Memory B cell (primary cell): ENCODE measurements around the gene NTNG1.

Experiments
- ATAC-seq: fragments of 150-1000 bp; cut with Tn5 transposase; 2 replicates; pipeline ENCODE4 v1.10.0; 2021; ENCODE audit warnings: low read depth, mild to moderate bottlenecking, moderate library complexity
- DNase-seq, 2 donors: peaks; one replicate each; pipeline ENCODE4 v3.0.0; 2022; ENCODE audit warnings: low spot score in 2 of 2
- H3K27ac Mint-ChIP-seq: one replicate; pipeline ENCODE4 v1.8.0; 2022; ENCODE audit warnings: mild to moderate bottlenecking, moderate library complexity, mixed read lengths
- H3K27me3 Mint-ChIP-seq: one replicate; pipeline ENCODE4 v1.8.0; 2022; ENCODE audit warnings: mixed read lengths
- H3K36me3 Mint-ChIP-seq: one replicate; pipeline ENCODE4 v1.8.0; 2022; ENCODE audit warnings: mild to moderate bottlenecking, mixed read lengths
- H3K4me1 Mint-ChIP-seq: one replicate; pipeline ENCODE4 v1.8.0; 2022; ENCODE audit warnings: mixed read lengths
- H3K4me3 Mint-ChIP-seq: one replicate; pipeline ENCODE4 v1.8.0; 2022; ENCODE audit warnings: mild to moderate bottlenecking, moderate library complexity, mixed read lengths
- H3K9me3 Mint-ChIP-seq: one replicate; pipeline ENCODE4 v1.8.0; 2022; ENCODE audit warnings: mixed read lengths

The NTNG1 gene

GRCh38 chr1:107414550-107414949 is 273.7 kb downstream of the NTNG1 start:
- H3K27ac Mint-ChIP-seq, result no peak overlapping the region
- H3K27me3 Mint-ChIP-seq, result no peaks in the 10 kb centered on the region
- H3K9me3 Mint-ChIP-seq, result no peaks in the 10 kb centered on the region
- peaks cover 4% of the 10 kb centered on the region for H3K4me1 Mint-ChIP-seq
- no peak overlapping the region for H3K4me3 Mint-ChIP-seq
- ATAC-seq, result no peak
- DNase-seq, result no peak
- no peaks in the 10 kb centered on the region for H3K36me3 Mint-ChIP-seq

GRCh38 chr1:107415241-107415640 is 274.4 kb downstream of the NTNG1 start:
- no peaks in the 10 kb centered on the region for H3K36me3 Mint-ChIP-seq
- H3K4me3 Mint-ChIP-seq, result no peak overlapping the region
- H3K27ac Mint-ChIP-seq, result no peak overlapping the region
- ATAC-seq (no peak), DNase-seq (no peak)
- H3K9me3 Mint-ChIP-seq, result no peaks in the 10 kb centered on the region
- H3K27me3 Mint-ChIP-seq, result no peaks in the 10 kb centered on the region
- peaks cover 4% of the 10 kb centered on the region for H3K4me1 Mint-ChIP-seq

GRCh38 chr1:107419003-107419402 is 278.2 kb downstream of the NTNG1 start:
- H3K36me3 Mint-ChIP-seq, result no peaks in the 10 kb centered on the region
- H3K9me3 Mint-ChIP-seq, result no peaks in the 10 kb centered on the region
- peaks cover 4% of the 10 kb centered on the region for H3K4me1 Mint-ChIP-seq
- no peak for ATAC-seq
- H3K27ac Mint-ChIP-seq, result peak overlapping the region; percentile 3
- H3K4me3 Mint-ChIP-seq, result no peak overlapping the region
- no peaks in the 10 kb centered on the region for H3K27me3 Mint-ChIP-seq
- no peak for DNase-seq

- Mint-ChIP-seq H3K27me3 (no peaks in the 10 kb centered on the region), H3K4me1 (peaks cover 4% of the 10 kb centered on the region), H3K36me3 (no peaks in the 10 kb centered on the region), H3K27ac (no peak overlapping the region), H3K4me3 (no peak overlapping the region), H3K9me3 (peaks cover 1% of the 10 kb centered on the region)
- ATAC-seq, result no peak
- no peak for DNase-seq
These were observed 282.1 kb downstream of the NTNG1 start for GRCh38 chr1:107422901-107423300.

- DNase-seq (peak; percentile 40 to 42), ATAC-seq (peak; percentile 65)
- H3K36me3 Mint-ChIP-seq, result no peaks in the 10 kb centered on the region
- H3K4me3 Mint-ChIP-seq, result peak overlapping the region; percentile 75
- H3K27me3 Mint-ChIP-seq, result no peaks in the 10 kb centered on the region
- no peak overlapping the region for H3K27ac Mint-ChIP-seq
- peaks cover 15% of the 10 kb centered on the region for H3K4me1 Mint-ChIP-seq
- H3K9me3 Mint-ChIP-seq, result peaks cover 2% of the 10 kb centered on the region
These were observed 289.8 kb downstream of the NTNG1 start for GRCh38 chr1:107430540-107431228.

GRCh38 chr1:107432108-107432507 is 291.3 kb downstream of the NTNG1 start:
- H3K36me3 Mint-ChIP-seq, result no peaks in the 10 kb centered on the region
- no peak overlapping the region for H3K4me3 Mint-ChIP-seq

GRCh38 chr1:107433068-107433467 is 292.2 kb downstream of the NTNG1 start:
- ATAC-seq (no peak), DNase-seq (no peak)
- H3K36me3 Mint-ChIP-seq, result no peaks in the 10 kb centered on the region
- no peak overlapping the region for H3K4me3 Mint-ChIP-seq
- H3K27me3 Mint-ChIP-seq, result no peaks in the 10 kb centered on the region
- H3K4me1 Mint-ChIP-seq, result peaks cover 15% of the 10 kb centered on the region
- H3K27ac Mint-ChIP-seq, result no peak overlapping the region
- peaks cover 2% of the 10 kb centered on the region for H3K9me3 Mint-ChIP-seq

More at GRCh38 chr1:107432108-107432507, 291.3 kb downstream of the NTNG1 start:
- no peak for DNase-seq
- Mint-ChIP-seq H3K27me3 (no peaks in the 10 kb centered on the region), H3K27ac (no peak overlapping the region), H3K9me3 (peaks cover 2% of the 10 kb centered on the region), H3K4me1 (peaks cover 15% of the 10 kb centered on the region)
- ATAC-seq, result no peak

GRCh38 chr1:107433635-107434360 is 293.0 kb downstream of the NTNG1 start:
- H3K36me3 Mint-ChIP-seq, result no peaks in the 10 kb centered on the region
- DNase-seq, result no peak
- no peak overlapping the region for H3K4me3 Mint-ChIP-seq
- H3K27ac Mint-ChIP-seq, result peak overlapping the region; percentile 65
- ATAC-seq, result no peak
- H3K4me1 Mint-ChIP-seq, result peaks cover 17% of the 10 kb centered on the region
- H3K27me3 Mint-ChIP-seq, result no peaks in the 10 kb centered on the region
- peaks cover 2% of the 10 kb centered on the region for H3K9me3 Mint-ChIP-seq

- Mint-ChIP-seq H3K4me1 (peaks cover 19% of the 10 kb centered on the region), H3K27me3 (no peaks in the 10 kb centered on the region)
- DNase-seq, result no peak
These were observed 293.5 kb downstream of the NTNG1 start for GRCh38 chr1:107434361-107434693.

GRCh38 chr1:107436552-107437241 is 295.9 kb downstream of the NTNG1 start:
- H3K27me3 Mint-ChIP-seq, result no peaks in the 10 kb centered on the region
- ATAC-seq (no peak), DNase-seq (no peak)
- H3K4me1 Mint-ChIP-seq, result peaks cover 17% of the 10 kb centered on the region
- no peak overlapping the region for H3K4me3 Mint-ChIP-seq
- no peaks in the 10 kb centered on the region for H3K36me3 Mint-ChIP-seq
- no peak overlapping the region for H3K27ac Mint-ChIP-seq
- H3K9me3 Mint-ChIP-seq, result no peaks in the 10 kb centered on the region

More at GRCh38 chr1:107434361-107434693, 293.5 kb downstream of the NTNG1 start:
- Mint-ChIP-seq H3K9me3 (no peaks in the 10 kb centered on the region), H3K4me3 (no peak overlapping the region), H3K27ac (peak overlapping the region; percentile 65), H3K36me3 (no peaks in the 10 kb centered on the region)
- ATAC-seq, result peak; percentile 76

- H3K27ac Mint-ChIP-seq, result no peak overlapping the region
- no peaks in the 10 kb centered on the region for H3K27me3 Mint-ChIP-seq
- ATAC-seq (no peak), DNase-seq (no peak)
- no peaks in the 10 kb centered on the region for H3K36me3 Mint-ChIP-seq
- H3K4me1 Mint-ChIP-seq, result peaks cover 24% of the 10 kb centered on the region
- no peaks in the 10 kb centered on the region for H3K9me3 Mint-ChIP-seq
- no peak overlapping the region for H3K4me3 Mint-ChIP-seq
These were observed 298.7 kb downstream of the NTNG1 start for GRCh38 chr1:107439567-107439966.

- H3K4me1 Mint-ChIP-seq, result peaks cover 29% of the 10 kb centered on the region
- peaks cover 1% of the 10 kb centered on the region for H3K36me3 Mint-ChIP-seq
- ATAC-seq (no peak), DNase-seq (no peak)
- H3K9me3 Mint-ChIP-seq, result no peaks in the 10 kb centered on the region
- peak overlapping the region; percentile 36 for H3K27ac Mint-ChIP-seq
- no peaks in the 10 kb centered on the region for H3K27me3 Mint-ChIP-seq
- no peak overlapping the region for H3K4me3 Mint-ChIP-seq
These were observed 301.7 kb downstream of the NTNG1 start for GRCh38 chr1:107442551-107442950.

GRCh38 chr1:107443027-107443426 is 302.2 kb downstream of the NTNG1 start:
- Mint-ChIP-seq H3K4me1 (peaks cover 29% of the 10 kb centered on the region), H3K36me3 (peaks cover 1% of the 10 kb centered on the region), H3K9me3 (no peaks in the 10 kb centered on the region), H3K27ac (peak overlapping the region; percentile 59), H3K27me3 (no peaks in the 10 kb centered on the region), H3K4me3 (no peak overlapping the region)
- DNase-seq (no peak), ATAC-seq (no peak)

GRCh38 chr1:107443860-107444259 is 303.0 kb downstream of the NTNG1 start:
- peak overlapping the region; percentile 59 for H3K27ac Mint-ChIP-seq
- no peaks in the 10 kb centered on the region for H3K9me3 Mint-ChIP-seq
- no peak for ATAC-seq
- peaks cover 1% of the 10 kb centered on the region for H3K36me3 Mint-ChIP-seq
- no peak for DNase-seq
- H3K4me1 Mint-ChIP-seq, result peaks cover 27% of the 10 kb centered on the region
- H3K27me3 Mint-ChIP-seq, result no peaks in the 10 kb centered on the region
- H3K4me3 Mint-ChIP-seq, result no peak overlapping the region
